Measurements from ENCODE around the gene FA2H. TPM values are rescaled to one million over a fixed set of nuclear protein-coding genes. Genes with fewer than 3 reads are reported as not detected.

FA2H gene
- total and polyA plus RNA-seq, 2 of the 13 experiments (the other 11 are each of a cell fraction or from before 2014, with no cell fraction given), result 0.20 TPM; not detected in 1

- BruUV-seq (replicated peaks), result no TSS peak
- Histone ChIP-seq H3K4me3 (replicated peaks in 1 of 3; ENCODE audit: insufficient read depth in 1 of 3, low read depth in 2 of 3, low read length in 3 of 3) (no peak overlapping the region; a peak in 1 of 6 replicates), H3K27me3 (ENCODE audit: control insufficient read depth in 1 of 2, insufficient read depth in 2 of 2, low read length in 2 of 2) (peaks cover 17 to 50% of the 10 kb centered on the region in 2 experiments), H2AFZ (ENCODE audit: low read length) (no peak overlapping the region), H3K36me3 (replicated peaks in 1 of 2; ENCODE audit: control insufficient read depth in 1 of 2, insufficient read depth in 2 of 2, low read length in 2 of 2) (no peaks in the 10 kb centered on the region), H3K27ac (ENCODE audit: extremely low read length, insufficient read depth, low read length) (no peak overlapping the region), H3K4me1 (ENCODE audit: insufficient read depth, low read length) (peaks cover 14% of the 10 kb centered on the region), H4K20me1 (ENCODE audit: insufficient read depth, low read length) (no peaks in the 10 kb centered on the region), H3K4me2 (ENCODE audit: low read depth, low read length) (no peak overlapping the region), H3K9me3 (ENCODE audit: low read length) (no peaks in the 10 kb centered on the region), H3K79me2 (ENCODE audit: insufficient read depth, low read length) (no peaks in the 10 kb centered on the region), H3K9ac (ENCODE audit: insufficient read depth, low read depth, low read length) (no peak overlapping the region)
- WGBS (ENCODE audit: low lambda C conversion rate), result 52% methylated on average over 9 of the region's 10 CpGs
- intact Hi-C loops (cut with micrococcal nuclease; ENCODE audit: unreplicated experiment) (no loop called here), in situ Hi-C loops (cut with HindIII; ENCODE audit: extremely low pct_ligation_motif_present, low pct_unique_long_range_greater_than_20kb) (no loop called here)
- ChIA-PET POLR2A (interaction anchor here (1.2 kb wide), 1 partner anchor 12 kb away, joined by 5 read pairs; the partner anchor contains the start of gene MLKL), CTCF (ENCODE audit: low intra/inter-chr PET ratio, low total read pairs) (no interaction called here)
- ATAC-seq, result peak; percentile 5; the same call in 2 of the 3 replicates
- FAIRE-seq, result no peak
- DNase-seq (ENCODE audit: low spot score), result no peak
- no peak for TF ChIP-seq TRAFD1 (CRISPR knock-in tag; IDR thresholded peaks at IDR 0.05; ENCODE audit: borderline replicate concordance)
- TF ChIP-seq REPIN1 (CRISPR knock-in tag; IDR thresholded peaks at IDR 0.05; ENCODE audit: borderline replicate concordance, low read depth), result no peak
- no peak for TF ChIP-seq ZNF644 (CRISPR knock-in tag; IDR thresholded peaks at IDR 0.05; ENCODE audit: low read depth)
- TF ChIP-seq MYC (CRISPR knock-in tag; IDR thresholded peaks at IDR 0.05; ENCODE audit: borderline replicate concordance), result no peak
- TF ChIP-seq KAT7 (CRISPR knock-in tag; IDR thresholded peaks at IDR 0.05; ENCODE audit: borderline replicate concordance), result no peak
- no peak for TF ChIP-seq RORA (CRISPR knock-in tag; IDR thresholded peaks at IDR 0.05)
- no peak for TF ChIP-seq GMEB2 (CRISPR knock-in tag; IDR thresholded peaks at IDR 0.05; ENCODE audit: low read depth)
- TF ChIP-seq NRL (CRISPR knock-in tag; IDR thresholded peaks at IDR 0.05; ENCODE audit: borderline replicate concordance), result no peak
- no peak for TF ChIP-seq HOXD1 (CRISPR knock-in tag; IDR thresholded peaks at IDR 0.05)
These were observed 61.3 kb downstream of the FA2H start for GRCh38 chr16:74713325-74713724.
